CD4-positive, alpha-beta memory T cell (primary cell): Measurements from ENCODE around the gene CACNA1D. TPM values are rescaled to one million over a fixed set of nuclear protein-coding genes. Genes with fewer than 3 reads are reported as not detected.

Experiments
- CTCF ChIA-PET: fragments of 350-600 bp; sonication (Branson Sonifier 250); formaldehyde crosslinking; loops from one replicate; lab custom pipeline; 2021; ENCODE audit warnings: inconsistent platforms; ENCODE audit not compliant: partially characterized antibody; lab: Charles Lee
- POLR2A ChIA-PET: fragments of 350-600 bp; sonication (Branson Sonifier 250); formaldehyde crosslinking; loops from one replicate; lab custom pipeline; 2021; ENCODE audit not compliant: partially characterized antibody; lab: Charles Lee
- DNase-seq, 5 donors: peaks; one replicate each; pipeline versions ENCODE4 v3.0.0 to v3.0.0-alpha.2; 2020 to 2022; ENCODE audit warnings: mixed read lengths in 1 of 5
- H3K27ac ChIP-seq: one replicate; pipeline ENCODE4 v1.7.0; 2013; ENCODE audit warnings: low read depth, low read length
- H3K27me3 ChIP-seq: 2 replicates; pipeline ENCODE4 v1.7.0; 2013; ENCODE audit warnings: mild to moderate bottlenecking, low read length, moderate library complexity; ENCODE audit not compliant: insufficient read depth
- H3K36me3 ChIP-seq: 2 replicates; pipeline ENCODE4 v1.7.0; 2013; ENCODE audit warnings: mild to moderate bottlenecking, low read length, moderate library complexity; ENCODE audit not compliant: insufficient read depth
- H3K4me1 ChIP-seq: 2 replicates; pipeline ENCODE4 v1.7.0; 2013; ENCODE audit warnings: mild to moderate bottlenecking, low read length, moderate library complexity; ENCODE audit not compliant: insufficient read depth
- H3K4me3 ChIP-seq, 2 donors: one replicate each; pipeline ENCODE4 v1.7.0; 2013; ENCODE audit warnings: low read length in 2 of 2, mild to moderate bottlenecking in 1 of 2
- H3K9me3 ChIP-seq, 2 donors: one replicate each; pipeline ENCODE4 v1.7.0; 2013; ENCODE audit warnings: low read length in 2 of 2, control low read depth in 1 of 2; ENCODE audit not compliant: control insufficient read depth in 1 of 2
- H3K27ac Mint-ChIP-seq, 7 donors: one replicate each; pipeline ENCODE4 v1.8.0; 2020 to 2021; ENCODE audit warnings: mixed read lengths in 7 of 7, mild to moderate bottlenecking in 6 of 7, inconsistent platforms in 3 of 7, moderate library complexity in 3 of 7
- H3K27me3 Mint-ChIP-seq, 2 donors: one replicate each; pipeline ENCODE4 v1.8.0; 2020 to 2021; ENCODE audit warnings: mixed read lengths in 2 of 2
- H3K36me3 Mint-ChIP-seq, 2 donors: one replicate each; pipeline ENCODE4 v1.8.0; 2020 to 2021; ENCODE audit warnings: mixed read lengths in 2 of 2, inconsistent platforms in 1 of 2, mild to moderate bottlenecking in 1 of 2
- H3K4me1 Mint-ChIP-seq, 4 donors: one replicate each; pipeline ENCODE4 v1.8.0; 2020 to 2021; ENCODE audit warnings: mixed read lengths in 4 of 4, mild to moderate bottlenecking in 1 of 4
- H3K4me3 Mint-ChIP-seq, 8 donors: one replicate each; pipeline ENCODE4 v1.8.0; 2020 to 2021; ENCODE audit warnings: mixed read lengths in 8 of 8, mild to moderate bottlenecking in 7 of 8, moderate library complexity in 6 of 8, inconsistent platforms in 3 of 8
- H3K9me3 Mint-ChIP-seq, 8 donors: one replicate each; pipeline ENCODE4 v1.8.0; 2020 to 2021; ENCODE audit warnings: mixed read lengths in 8 of 8, mild to moderate bottlenecking in 5 of 8, inconsistent platforms in 3 of 8, moderate library complexity in 1 of 8
- intact Hi-C: fragments of 100-400 bp; cut with micrococcal nuclease; formaldehyde crosslinking; loops from one replicate; pipeline ENCODE4 v1.15.1; 2023
- polyA plus RNA-seq, 2 donors: library from polyadenylated mRNA; unstranded; fragments of 300-500 nt; fragmentation: Illumina TruSeq; gene quantifications; one replicate each; pipeline ENCODE4 v1.2.3, GENCODE V29; 2021
- total RNA-seq, 2 experiments: library from RNA; stranded (reverse); gene quantifications; one replicate each; pipeline ENCODE4 v1.2.3, GENCODE V29; 2021

CACNA1D gene
- total and polyA plus RNA-seq, 4 experiments from 2014 or later = 0.06 TPM; not detected in 3

- H3K27me3 ChIP-seq = no peaks in the 10 kb centered on the region
- H3K9me3 Mint-ChIP-seq = no peaks in the 10 kb centered on the region
- peaks cover 0 to 2% (median 0%) of the 10 kb centered on the region in 4 donors for H3K4me1 Mint-ChIP-seq
- H3K4me3 Mint-ChIP-seq = no peak overlapping the region
- no peak for DNase-seq
- H3K27ac Mint-ChIP-seq = no peak overlapping the region
- intact Hi-C loops = no loop called here
- H3K36me3 ChIP-seq = no peaks in the 10 kb centered on the region
- ChIA-PET CTCF (no interaction called here), POLR2A (no interaction called here)
- H3K27ac ChIP-seq = no peak overlapping the region
- no peak overlapping the region for H3K4me3 ChIP-seq
- no peaks in the 10 kb centered on the region for H3K36me3 Mint-ChIP-seq
- H3K27me3 Mint-ChIP-seq = no peaks in the 10 kb centered on the region
- H3K9me3 ChIP-seq = no peaks in the 10 kb centered on the region
- H3K4me1 ChIP-seq = no peaks in the 10 kb centered on the region
Measured at GRCh38 chr3:53704363-53704725, 209.9 kb downstream of the CACNA1D start.

- peak overlapping the region in 1 of 7 donors; percentile 2 for H3K27ac Mint-ChIP-seq
- H3K4me1 ChIP-seq = peaks cover 3% of the 10 kb centered on the region
Measured at GRCh38 chr3:53705024-53705745, 210.8 kb downstream of the CACNA1D start.

GRCh38 chr3:53705774-53706173, 211.4 kb downstream of the CACNA1D start:
- Mint-ChIP-seq H3K4me3 (no peak overlapping the region), H3K4me1 (peaks cover 0 to 5% (median 2%) of the 10 kb centered on the region in 4 donors), H3K36me3 (no peaks in the 10 kb centered on the region), H3K9me3 (no peaks in the 10 kb centered on the region), H3K27me3 (no peaks in the 10 kb centered on the region), H3K27ac (peak overlapping the region in 1 of 7 donors; percentile 21)
- Histone ChIP-seq H3K9me3 (no peaks in the 10 kb centered on the region), H3K27me3 (no peaks in the 10 kb centered on the region), H3K27ac (no peak overlapping the region), H3K36me3 (no peaks in the 10 kb centered on the region), H3K4me1 (peaks cover 4% of the 10 kb centered on the region), H3K4me3 (no peak overlapping the region)
- ChIA-PET POLR2A (no interaction called here), CTCF (interaction anchor here (0.7 to 1.2 kb wide), 2 partner anchors 18 to 486 kb away, joined by 3 read pairs; no protein-coding TSS in a partner anchor)
- no peak for DNase-seq
- intact Hi-C loops = no loop called here

More at GRCh38 chr3:53705024-53705745, 210.8 kb downstream of the CACNA1D start:
- intact Hi-C loops = no loop called here
- Mint-ChIP-seq H3K36me3 (no peaks in the 10 kb centered on the region), H3K27me3 (no peaks in the 10 kb centered on the region), H3K4me3 (no peak overlapping the region), H3K4me1 (peaks cover 0 to 3% (median 2%) of the 10 kb centered on the region in 4 donors), H3K9me3 (no peaks in the 10 kb centered on the region)
- Histone ChIP-seq H3K27ac (no peak overlapping the region), H3K27me3 (no peaks in the 10 kb centered on the region), H3K9me3 (no peaks in the 10 kb centered on the region), H3K36me3 (no peaks in the 10 kb centered on the region), H3K4me3 (no peak overlapping the region)
- DNase-seq = no peak
- CTCF ChIA-PET = interaction anchor here (0.7 to 1.2 kb wide), 2 partner anchors 18 to 485 kb away, joined by 3 read pairs; no protein-coding TSS in a partner anchor
- POLR2A ChIA-PET = no interaction called here

- H3K36me3 ChIP-seq = no peaks in the 10 kb centered on the region
- no peaks in the 10 kb centered on the region for H3K36me3 Mint-ChIP-seq
- peaks cover 4% of the 10 kb centered on the region for H3K4me1 ChIP-seq
- H3K9me3 Mint-ChIP-seq = no peaks in the 10 kb centered on the region
- CTCF ChIA-PET = interaction anchor here (0.8 to 4.4 kb wide), 4 partner anchors 9 to 573 kb away, joined by 3 to 28 read pairs (median 8); no protein-coding TSS in a partner anchor
- no peak overlapping the region for H3K27ac ChIP-seq
- intact Hi-C loops = no loop called here
- H3K4me3 Mint-ChIP-seq = no peak overlapping the region
- H3K4me3 ChIP-seq = no peak overlapping the region
- no peak overlapping the region for H3K27ac Mint-ChIP-seq
- H3K27me3 Mint-ChIP-seq = no peaks in the 10 kb centered on the region
- DNase-seq = no peak
- POLR2A ChIA-PET = no interaction called here
- no peaks in the 10 kb centered on the region for H3K27me3 ChIP-seq
- H3K4me1 Mint-ChIP-seq = peaks cover 0 to 5% (median 2%) of the 10 kb centered on the region in 4 donors
- no peaks in the 10 kb centered on the region for H3K9me3 ChIP-seq
Measured at GRCh38 chr3:53707222-53707621, 212.8 kb downstream of the CACNA1D start.

- H3K4me3 Mint-ChIP-seq = no peak overlapping the region
- no peak overlapping the region for H3K27ac ChIP-seq
- ChIA-PET POLR2A (no interaction called here), CTCF (interaction anchor here (0.8 to 4.4 kb wide), 5 partner anchors 9 to 593 kb away, joined by 3 to 28 read pairs (median 8); no protein-coding TSS in a partner anchor)
- H3K36me3 Mint-ChIP-seq = no peaks in the 10 kb centered on the region
- H3K4me1 Mint-ChIP-seq = peaks cover 0 to 5% (median 2%) of the 10 kb centered on the region in 4 donors
- no peaks in the 10 kb centered on the region for H3K9me3 Mint-ChIP-seq
- intact Hi-C loops = no loop called here
- H3K27ac Mint-ChIP-seq = no peak overlapping the region
- no peaks in the 10 kb centered on the region for H3K36me3 ChIP-seq
- H3K4me1 ChIP-seq = peaks cover 4% of the 10 kb centered on the region
- no peaks in the 10 kb centered on the region for H3K9me3 ChIP-seq
- H3K27me3 Mint-ChIP-seq = no peaks in the 10 kb centered on the region
- no peak for DNase-seq
- no peak overlapping the region for H3K4me3 ChIP-seq
- H3K27me3 ChIP-seq = no peaks in the 10 kb centered on the region
Measured at GRCh38 chr3:53708001-53708621, 213.7 kb downstream of the CACNA1D start.

- ChIA-PET POLR2A (no interaction called here), CTCF (interaction anchor here (0.6 to 4.4 kb wide), 13 partner anchors 9 to 744 kb away, joined by 3 to 28 read pairs (median 7); no protein-coding TSS in a partner anchor)
- H3K9me3 ChIP-seq = no peaks in the 10 kb centered on the region
- no peaks in the 10 kb centered on the region for H3K27me3 Mint-ChIP-seq
- no peaks in the 10 kb centered on the region for H3K36me3 ChIP-seq
- H3K27me3 ChIP-seq = no peaks in the 10 kb centered on the region
- H3K4me3 Mint-ChIP-seq = no peak overlapping the region
- DNase-seq = no peak
- peaks cover 4% of the 10 kb centered on the region for H3K4me1 ChIP-seq
- intact Hi-C loops = no loop called here
- H3K4me3 ChIP-seq = no peak overlapping the region
- H3K9me3 Mint-ChIP-seq = no peaks in the 10 kb centered on the region
- H3K4me1 Mint-ChIP-seq = peaks cover 0 to 5% (median 2%) of the 10 kb centered on the region in 4 donors
- no peak overlapping the region for H3K27ac Mint-ChIP-seq
- H3K27ac ChIP-seq = no peak overlapping the region
- no peaks in the 10 kb centered on the region for H3K36me3 Mint-ChIP-seq
Measured at GRCh38 chr3:53709256-53709655, 214.8 kb downstream of the CACNA1D start.
